Stimulated activated CD8-positive, alpha-beta memory T cell treated with anti-CD3 and anti-CD28 coated beads, Interleukin-7, amount 100 ng/mL, for 24 hours (primary cell): ENCODE results near the gene TNFRSF14.

Source experiments
- DNase-seq: peaks from one replicate; pipeline ENCODE4 v3.0.0-alpha.2; 2020; ENCODE audit warnings: low read depth

TNFRSF14 gene

GRCh38 chr1:2602866-2603520, 46.8 kb downstream of the TNFRSF14 start:
- DNase-seq = no peak

GRCh38 chr1:2603521-2604155, 47.5 kb downstream of the TNFRSF14 start:
- no peak for DNase-seq

GRCh38 chr1:2604156-2604843, 48.1 kb downstream of the TNFRSF14 start:
- DNase-seq = no peak

GRCh38 chr1:2604844-2605508, 48.8 kb downstream of the TNFRSF14 start:
- DNase-seq = no peak

GRCh38 chr1:2605509-2606395, 49.6 kb downstream of the TNFRSF14 start:
- DNase-seq = no peak

- DNase-seq = no peak
Observed at GRCh38 chr1:2606396-2606880, 50.3 kb downstream of the TNFRSF14 start.

GRCh38 chr1:2606881-2607621, 50.9 kb downstream of the TNFRSF14 start:
- DNase-seq = no peak

- no peak for DNase-seq
Observed at GRCh38 chr1:2607641-2608091, 51.5 kb downstream of the TNFRSF14 start.

- DNase-seq = no peak
Observed at GRCh38 chr1:2609319-2610035, 53.3 kb downstream of the TNFRSF14 start.

GRCh38 chr1:2610036-2610959, 54.1 kb downstream of the TNFRSF14 start:
- no peak for DNase-seq

- DNase-seq = no peak
Observed at GRCh38 chr1:2611031-2611501, 54.9 kb downstream of the TNFRSF14 start.

- DNase-seq = no peak
Observed at GRCh38 chr1:2611621-2612437, 55.7 kb downstream of the TNFRSF14 start.

GRCh38 chr1:2612591-2613365, 56.6 kb downstream of the TNFRSF14 start:
- no peak for DNase-seq
